ENCODE measurements around the gene RHBDD2. TPM values are rescaled to one million over a fixed set of nuclear protein-coding genes. Genes with fewer than 3 reads are reported as not detected.

The RHBDD2 gene
- total RNA-seq, result 7.3 and 13.4 TPM in 2 replicates

GRCh38 chr7:75878769-75879611 is at the start of gene RHBDD2:
Gene RHBDD2 (plus strand): TSS chr7:75879034. CDS start chr7:75879083, 49 bp downstream.

GRCh38 chr7:75914655-75915415 is 36.0 kb downstream of the RHBDD2 start, which contains the start of gene POR:
Gene POR (plus strand): TSS chr7:75915155. CDS start chr7:75954002, 38,847 bp downstream.

Other genes with a start within 250 kb of the RHBDD2 start
- gene HIP1, start 140.1 kb upstream of the RHBDD2 start, total RNA-seq, result 10.2 and 16.1 TPM in 2 replicates
- 1.4 TPM in 1 of 2 replicates, not detected in the other for gene CCL26, start 106.8 kb upstream of the RHBDD2 start, total RNA-seq
- gene CCL24, start 65.2 kb upstream of the RHBDD2 start, total RNA-seq, result not detected in 2 replicates
- 105 and 128 TPM in 2 replicates for gene POR, start 36.1 kb downstream of the RHBDD2 start, total RNA-seq
- 41.1 and 53.6 TPM in 2 replicates for gene TMEM120A, start 115.6 kb downstream of the RHBDD2 start, total RNA-seq
- 36.6 and 41.8 TPM in 2 replicates for gene STYXL1, start 169.0 kb downstream of the RHBDD2 start, total RNA-seq
- 40.4 and 54.4 TPM in 2 replicates for gene MDH2, start 169.1 kb downstream of the RHBDD2 start, total RNA-seq